HG03060 (cell line): ENCODE measurements around the gene RAD51C.
"Not testable (repeated sequence)": the region's sequence is repeated elsewhere in the genome, so short reads cannot be mapped to it uniquely, and the experiment has no call there.

Experiments used
- ATAC-seq: cut with Tn5 transposase; IDR thresholded peaks from one replicate; pipeline ENCODE4 v1.9.1; 2021; ENCODE audit warnings: low read depth, moderate number of reproducible peaks; ENCODE audit not compliant: unreplicated experiment

Gene RAD51C

GRCh38 chr17:58692239-58693055 is at the start of gene RAD51C:
RAD51C (plus strand) TSS chr17:58692602; CDS start chr17:58692644, 42 bp downstream.
- no peak for ATAC-seq

- no peak for ATAC-seq
Measured at GRCh38 chr17:58643147-58643546, 49.3 kb upstream of the RAD51C start.

GRCh38 chr17:58648236-58648635 is 44.2 kb upstream of the RAD51C start:
- ATAC-seq = no peak

- ATAC-seq = peak; percentile 9
Measured at GRCh38 chr17:58657962-58658803, 34.2 kb upstream of the RAD51C start.

GRCh38 chr17:58658804-58659713 is 33.3 kb upstream of the RAD51C start:
- ATAC-seq = peak; percentile 40

- not testable (repeated sequence) for ATAC-seq
Measured at GRCh38 chr17:58659714-58660084, 32.7 kb upstream of the RAD51C start.

- ATAC-seq = no peak
Measured at GRCh38 chr17:58660621-58661020, 31.8 kb upstream of the RAD51C start.

- ATAC-seq = no peak
Measured at GRCh38 chr17:58661499-58661898, 30.9 kb upstream of the RAD51C start.

GRCh38 chr17:58664302-58664701 is 28.1 kb upstream of the RAD51C start:
- ATAC-seq = no peak

- no peak for ATAC-seq
Measured at GRCh38 chr17:58665946-58666857, 26.2 kb upstream of the RAD51C start.

- no peak for ATAC-seq
Measured at GRCh38 chr17:58666858-58667267, 25.5 kb upstream of the RAD51C start.

GRCh38 chr17:58667934-58668597 is 24.3 kb upstream of the RAD51C start:
- no peak for ATAC-seq

GRCh38 chr17:58668598-58668935 is 23.8 kb upstream of the RAD51C start:
- ATAC-seq = no peak

- ATAC-seq = no peak
Measured at GRCh38 chr17:58669853-58670252, 22.5 kb upstream of the RAD51C start.

GRCh38 chr17:58671969-58672368 is 20.4 kb upstream of the RAD51C start:
- ATAC-seq = no peak

- ATAC-seq = no peak
Measured at GRCh38 chr17:58677194-58677880, 15.1 kb upstream of the RAD51C start.

- ATAC-seq = not testable (repeated sequence)
Measured at GRCh38 chr17:58678287-58678686, 14.1 kb upstream of the RAD51C start.

GRCh38 chr17:58679263-58680037 is 13.0 kb upstream of the RAD51C start:
- ATAC-seq = no peak
